Activated CD4-positive, alpha-beta T cell treated with anti-CD3 and anti-CD28 coated beads, Interleukin-2, amount 10 ng/mL, durations not matched to agents 24 days and 14 days (primary cell): ENCODE results near the gene SLC38A3. TPM values are rescaled to one million over a fixed set of nuclear protein-coding genes. Genes with fewer than 3 reads are reported as not detected.

ENCODE experiments used
- DNase-seq: peaks from one replicate; pipeline ENCODE4 v3.0.0; 2022
- H3K27ac Mint-ChIP-seq: one replicate; pipeline ENCODE4 v1.8.0; 2022; ENCODE audit warnings: mild to moderate bottlenecking, mixed read lengths
- H3K27me3 Mint-ChIP-seq: one replicate; pipeline ENCODE4 v1.8.0; 2022; ENCODE audit warnings: mixed read lengths
- H3K36me3 Mint-ChIP-seq: one replicate; pipeline ENCODE4 v1.8.0; 2022; ENCODE audit warnings: low read depth, mild to moderate bottlenecking, mixed read lengths
- H3K4me1 Mint-ChIP-seq: one replicate; pipeline ENCODE4 v1.8.0; 2021; ENCODE audit warnings: mixed read lengths
- H3K4me3 Mint-ChIP-seq: one replicate; pipeline ENCODE4 v1.8.0; 2022; ENCODE audit warnings: mild to moderate bottlenecking, moderate library complexity, mixed read lengths
- H3K9me3 Mint-ChIP-seq: one replicate; pipeline ENCODE4 v1.8.0; 2021; ENCODE audit warnings: mixed read lengths
- intact Hi-C: fragments of 100-400 bp; cut with micrococcal nuclease; formaldehyde crosslinking; loops from one replicate; pipeline ENCODE4 v1.15.1; 2023
- total RNA-seq: library from RNA; stranded (reverse); gene quantifications from 2 replicates; pipeline ENCODE4 v1.2.3, GENCODE V29; 2022

SLC38A3 gene
- not detected in 2 replicates for total RNA-seq

DNA sequence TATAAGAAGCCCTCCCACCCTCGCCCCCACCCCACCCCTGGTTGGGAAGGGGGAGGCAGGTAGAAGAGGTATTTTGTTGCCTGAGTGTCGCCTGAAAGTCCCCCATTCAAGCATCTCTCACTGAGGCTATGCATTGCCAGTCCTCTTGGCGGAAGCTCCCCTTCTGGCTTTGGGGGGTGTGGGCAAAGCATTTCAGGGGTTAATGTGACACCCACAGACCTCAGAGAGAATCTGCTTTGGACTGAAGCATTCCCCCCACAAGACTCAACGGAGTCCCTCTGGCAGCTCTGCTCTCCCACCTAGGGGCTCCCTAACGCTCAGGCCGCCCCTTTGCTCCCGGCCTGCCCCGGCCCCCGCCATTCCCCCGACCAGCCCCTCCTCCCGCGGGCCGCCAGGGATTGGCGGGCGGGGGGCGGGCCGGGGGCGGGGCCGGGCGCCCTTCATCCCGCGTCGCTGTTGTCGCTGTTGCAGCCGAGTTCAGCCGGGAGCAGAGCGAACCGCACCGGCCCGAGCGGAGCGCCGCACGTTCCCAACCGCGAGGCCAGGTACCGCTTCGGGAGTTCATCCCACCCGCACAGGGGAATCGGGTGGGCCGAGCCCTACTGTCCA, at the start of gene SLC38A3:
TSS of gene SLC38A3 (plus strand) at position 468 of the 609 bp plus-strand sequence. CDS start 8,929 bp downstream, outside the sequence.
- Mint-ChIP-seq H3K27ac (no peak within 1 kb of the TSS), H3K4me1 (no peaks in the 10 kb centered on the region), H3K9me3 (no peaks in the 10 kb centered on the region), H3K36me3 (no peaks in the 10 kb centered on the region), H3K27me3 (peaks cover 42% of the 10 kb centered on the region), H3K4me3 (no peak within 1 kb of the TSS)
- intact Hi-C loops = no loop called here
- DNase-seq = peak; percentile 67

DNA sequence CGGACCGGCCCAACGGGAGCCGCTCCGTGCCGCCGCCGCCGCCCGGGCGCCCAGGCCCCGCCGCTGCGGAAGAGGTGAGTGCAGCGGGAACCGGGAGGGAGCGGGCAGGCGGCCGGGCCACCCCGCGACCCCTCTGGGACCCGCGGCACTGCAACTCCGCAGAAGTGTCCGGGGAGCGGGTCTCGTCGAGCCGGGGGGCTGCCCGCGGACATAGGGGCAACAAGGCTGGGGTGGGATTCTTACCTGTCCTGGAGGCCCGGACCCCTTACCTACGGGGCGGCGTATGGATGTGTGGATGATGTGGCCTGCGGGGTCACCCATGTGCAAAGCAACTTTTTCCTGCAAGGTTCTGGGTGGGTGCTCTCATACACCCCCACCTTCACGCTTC, 49.6 kb upstream of the SLC38A3 start:
- Mint-ChIP-seq H3K27me3 (peaks cover 49% of the 10 kb centered on the region), H3K4me1 (peaks cover 10% of the 10 kb centered on the region), H3K36me3 (no peaks in the 10 kb centered on the region), H3K27ac (no peak overlapping the region), H3K9me3 (no peaks in the 10 kb centered on the region), H3K4me3 (peak overlapping the region; percentile 67)
- intact Hi-C loops = no loop called here
- DNase-seq = no peak

DNA sequence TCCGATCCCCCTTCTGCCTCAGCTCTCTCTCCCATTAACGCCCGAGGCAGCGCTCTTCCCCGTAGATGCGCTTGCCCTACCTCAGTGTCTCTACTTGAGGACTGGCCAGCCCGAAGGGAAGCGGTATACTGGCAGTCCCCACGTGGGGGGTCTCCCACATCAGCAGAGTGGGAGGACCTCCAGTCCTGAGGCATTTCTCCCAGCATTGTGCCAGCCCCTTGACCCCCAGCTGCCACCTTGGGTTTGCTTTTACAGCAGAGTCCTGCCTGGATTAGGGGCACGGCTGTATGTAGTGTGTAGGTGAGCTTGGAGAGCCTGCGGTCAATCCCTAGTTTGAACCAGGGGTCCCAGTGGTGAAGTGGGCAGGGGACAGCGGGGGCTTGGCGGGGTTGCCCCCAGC, 49.2 kb upstream of the SLC38A3 start:
- Mint-ChIP-seq H3K4me1 (peaks cover 10% of the 10 kb centered on the region), H3K4me3 (peak overlapping the region; percentile 67), H3K9me3 (no peaks in the 10 kb centered on the region), H3K27me3 (peaks cover 47% of the 10 kb centered on the region), H3K36me3 (no peaks in the 10 kb centered on the region), H3K27ac (no peak overlapping the region)
- DNase-seq = no peak
- intact Hi-C loops = no loop called here

DNA sequence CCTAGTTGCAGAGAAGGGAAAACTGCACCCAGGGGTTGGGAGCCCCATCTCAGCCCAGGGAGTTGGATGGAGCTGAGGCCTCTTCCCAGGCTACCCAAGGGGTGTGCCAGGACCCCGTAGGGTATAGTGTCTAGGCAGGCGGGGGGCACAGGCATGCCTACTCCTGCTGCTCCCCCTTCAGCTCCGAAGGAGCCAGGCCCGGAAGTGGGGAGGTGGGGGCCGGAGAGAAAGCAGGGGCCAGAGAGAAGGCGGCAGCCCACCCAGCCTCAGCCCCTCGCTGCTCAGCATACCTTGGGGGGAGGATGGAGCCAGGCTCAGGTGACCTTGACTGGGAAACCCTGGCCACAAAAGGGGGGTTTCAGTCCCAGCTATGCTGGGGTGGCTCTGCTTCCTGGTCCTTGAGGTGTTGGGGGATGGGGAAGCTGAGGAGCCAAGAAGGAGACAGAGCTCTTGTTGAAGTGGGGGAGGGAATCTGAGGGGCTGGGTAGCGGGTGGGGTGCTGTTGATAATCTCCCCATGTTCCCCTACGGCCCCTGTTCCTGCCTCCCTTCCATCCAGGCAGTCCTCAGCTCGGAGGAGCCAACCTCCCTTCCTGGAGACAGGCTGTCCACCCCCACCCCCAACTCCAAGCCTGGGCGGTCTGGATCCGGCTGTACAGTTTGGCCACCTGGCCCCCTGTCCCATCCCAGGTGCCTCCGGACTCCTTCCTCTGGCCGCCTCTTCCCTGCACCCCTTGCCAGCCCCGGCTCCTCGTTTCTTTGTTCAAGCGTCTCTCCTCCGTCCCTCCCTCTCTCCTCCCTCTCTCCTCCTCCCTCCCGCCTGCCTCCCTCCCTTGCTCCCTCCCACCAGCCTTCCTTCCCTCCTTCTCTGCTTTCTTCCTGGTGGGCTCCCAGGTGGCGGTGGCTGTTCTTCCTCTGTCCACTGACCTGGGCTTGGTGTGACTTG, 48.2 kb upstream of the SLC38A3 start:
- Mint-ChIP-seq H3K27me3 (peaks cover 47% of the 10 kb centered on the region), H3K27ac (no peak overlapping the region), H3K36me3 (no peaks in the 10 kb centered on the region), H3K9me3 (no peaks in the 10 kb centered on the region), H3K4me3 (no peak overlapping the region), H3K4me1 (peaks cover 10% of the 10 kb centered on the region)
- no peak for DNase-seq
- intact Hi-C loops = no loop called here

DNA sequence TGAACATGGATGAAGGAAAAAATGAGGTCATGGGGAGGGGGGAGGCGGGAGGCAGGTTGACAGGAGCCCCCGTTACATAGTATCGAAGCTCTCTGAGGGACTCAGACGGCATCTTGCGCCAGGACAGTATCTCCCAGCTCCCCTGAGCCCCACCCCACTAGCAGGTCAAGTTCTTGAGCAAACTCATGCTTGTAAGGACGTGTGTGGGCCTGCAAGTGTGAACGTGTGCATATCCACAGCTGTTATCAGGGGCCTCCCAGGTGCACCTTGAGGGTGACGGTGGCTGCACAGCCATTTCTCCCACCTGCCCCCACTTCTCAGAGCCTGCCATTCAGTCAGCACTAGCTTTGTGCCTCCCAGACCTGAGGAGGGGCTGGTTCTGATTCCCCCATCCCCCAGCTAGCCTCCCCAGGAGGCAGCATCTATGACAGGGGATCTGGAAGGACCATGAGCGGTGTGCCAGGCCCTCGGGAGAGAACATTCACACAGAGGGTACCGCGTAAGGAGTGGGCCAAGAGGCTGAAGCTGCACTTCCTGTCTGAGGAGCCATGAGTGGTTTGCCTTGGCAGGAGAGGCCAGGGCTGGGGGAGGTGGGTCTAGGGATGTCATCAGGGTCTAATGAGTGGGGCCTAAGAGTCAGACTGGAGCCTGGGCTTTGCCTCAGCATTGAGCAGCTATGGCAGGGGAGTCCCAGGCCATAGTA, 47.1 kb upstream of the SLC38A3 start:
- Mint-ChIP-seq H3K27ac (no peak overlapping the region), H3K4me3 (no peak overlapping the region), H3K4me1 (peaks cover 10% of the 10 kb centered on the region), H3K36me3 (no peaks in the 10 kb centered on the region), H3K9me3 (no peaks in the 10 kb centered on the region), H3K27me3 (peaks cover 45% of the 10 kb centered on the region)
- intact Hi-C loops = no loop called here
- DNase-seq = no peak

DNA sequence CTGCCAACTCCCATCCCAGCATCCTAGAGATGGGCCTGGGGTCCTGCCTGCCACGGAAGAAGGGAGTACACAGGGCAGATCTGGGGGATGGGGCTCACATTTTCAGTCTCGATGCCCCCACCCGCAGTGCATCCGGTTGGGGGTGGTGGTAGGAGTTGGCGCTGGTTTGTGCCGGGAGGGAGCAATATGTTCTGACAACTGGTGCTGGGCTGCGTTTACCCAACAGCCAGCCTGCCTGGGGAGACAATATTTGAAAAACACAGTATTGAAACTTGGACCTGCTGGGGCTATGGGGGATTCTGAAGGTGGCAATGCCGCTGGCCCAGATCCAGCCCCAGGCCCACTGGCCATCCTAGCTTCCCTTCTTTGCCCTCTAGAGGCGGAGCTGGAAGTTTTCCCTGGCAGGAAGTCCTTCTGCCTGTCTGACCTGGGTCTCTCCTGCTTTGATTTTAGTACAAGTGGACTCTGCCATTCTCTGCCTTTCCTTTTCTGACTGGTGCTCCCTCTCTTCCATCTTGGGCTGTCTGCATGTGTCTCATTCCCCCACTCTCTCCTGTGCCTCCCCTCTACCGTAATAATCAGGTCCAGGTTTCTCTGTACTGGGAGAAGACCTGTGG, 46.4 kb upstream of the SLC38A3 start:
- Mint-ChIP-seq H3K4me1 (peaks cover 9% of the 10 kb centered on the region), H3K27me3 (peaks cover 38% of the 10 kb centered on the region), H3K9me3 (no peaks in the 10 kb centered on the region), H3K27ac (no peak overlapping the region), H3K36me3 (no peaks in the 10 kb centered on the region), H3K4me3 (no peak overlapping the region)
- DNase-seq = no peak
- intact Hi-C loops = no loop called here

DNA sequence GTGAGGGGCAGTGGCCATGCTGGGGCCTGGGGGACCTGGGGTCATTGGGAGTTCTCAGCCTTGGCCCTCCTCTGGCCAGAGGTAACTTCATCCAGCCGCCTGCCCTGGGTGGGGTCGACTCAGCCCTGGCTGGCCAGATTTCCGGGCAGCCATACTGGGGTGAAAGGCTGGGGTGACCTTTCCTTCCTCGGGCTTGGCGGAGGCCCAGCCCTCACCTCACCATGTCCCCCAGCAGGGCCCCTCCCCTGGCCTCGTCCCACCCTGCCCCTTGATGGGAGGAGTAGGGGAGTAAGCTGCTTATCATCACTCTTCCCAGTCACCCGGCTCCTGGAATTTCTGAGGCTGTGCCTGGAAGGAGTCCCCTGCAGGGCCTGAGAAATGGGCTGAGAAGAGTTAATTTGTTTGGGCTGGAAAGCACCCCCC, 44.5 kb upstream of the SLC38A3 start:
- peaks cover 35% of the 10 kb centered on the region for H3K27me3 Mint-ChIP-seq
- H3K4me3 Mint-ChIP-seq = no peak overlapping the region
- no peak overlapping the region for H3K27ac Mint-ChIP-seq
- no peaks in the 10 kb centered on the region for H3K36me3 Mint-ChIP-seq
- DNase-seq = no peak
- intact Hi-C loops = no loop called here
- H3K9me3 Mint-ChIP-seq = no peaks in the 10 kb centered on the region
- H3K4me1 Mint-ChIP-seq = peaks cover 3% of the 10 kb centered on the region

DNA sequence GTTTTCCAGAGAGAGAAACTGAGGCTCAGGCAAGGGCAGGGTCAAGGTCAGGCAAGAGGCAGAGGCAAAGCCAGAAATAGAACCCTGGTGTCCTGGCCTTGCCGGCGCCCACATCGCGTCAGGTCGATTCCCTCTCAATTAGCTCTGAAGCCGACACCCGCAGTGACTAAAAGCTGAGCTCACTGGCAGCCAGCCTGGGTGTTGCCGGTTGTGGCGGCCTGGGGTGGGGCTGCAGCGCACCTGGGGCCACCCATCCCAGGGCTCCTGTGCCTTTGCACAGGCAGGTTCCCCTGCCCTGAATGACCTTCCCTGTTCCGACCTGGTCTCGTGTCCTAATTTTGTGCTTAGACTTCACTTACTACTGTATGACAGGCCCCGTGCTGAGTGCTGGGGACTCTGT, 43.8 kb upstream of the SLC38A3 start:
- H3K4me3 Mint-ChIP-seq = no peak overlapping the region
- intact Hi-C loops = no loop called here
- H3K27ac Mint-ChIP-seq = no peak overlapping the region

DNA sequence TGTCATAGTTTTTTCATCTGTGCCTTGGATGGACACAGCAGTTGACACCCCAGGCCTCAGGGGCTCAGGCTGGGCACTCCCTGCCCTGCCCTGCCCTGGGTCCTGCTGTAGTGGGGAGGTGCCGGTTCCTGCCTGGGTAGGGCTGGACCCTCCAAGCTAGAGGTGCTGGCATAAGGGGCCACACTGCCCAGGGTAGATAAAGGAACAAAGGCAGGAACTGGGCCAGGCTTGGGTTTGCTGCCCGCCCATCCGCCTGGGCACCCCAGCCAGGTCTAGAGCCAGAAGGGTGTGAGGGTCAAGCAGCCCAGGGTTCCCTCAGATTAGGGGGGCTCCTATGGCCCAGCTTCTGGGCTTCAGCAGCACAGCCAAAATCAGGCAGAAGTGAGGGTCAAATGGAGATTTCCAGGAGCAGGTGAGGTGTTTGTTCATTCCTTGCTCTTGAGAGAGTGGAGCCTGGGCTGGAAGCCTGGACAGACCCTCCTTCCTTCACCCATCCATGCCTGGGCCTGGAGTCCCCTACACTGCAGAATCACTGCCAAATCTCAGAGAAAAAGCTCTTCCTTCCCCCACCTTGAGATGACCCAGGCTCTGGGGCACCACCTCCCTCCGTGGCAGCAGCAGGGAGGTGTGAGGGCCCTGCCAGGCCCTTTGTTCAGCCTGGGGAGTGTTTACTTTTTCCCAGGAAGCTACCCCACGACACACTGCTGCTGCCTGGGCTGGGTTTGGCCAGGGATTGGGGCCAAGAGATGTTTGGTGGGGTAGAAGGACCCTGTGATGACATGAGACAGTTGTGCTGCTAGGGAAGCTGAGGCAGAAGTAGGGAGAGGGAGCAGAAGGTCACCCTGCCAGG, 42.8 kb upstream of the SLC38A3 start:
- DNase-seq = no peak
- H3K27me3 Mint-ChIP-seq = peaks cover 19% of the 10 kb centered on the region
- no peak overlapping the region for H3K4me3 Mint-ChIP-seq
- H3K9me3 Mint-ChIP-seq = no peaks in the 10 kb centered on the region
- intact Hi-C loops = no loop called here
- no peaks in the 10 kb centered on the region for H3K36me3 Mint-ChIP-seq
- H3K27ac Mint-ChIP-seq = no peak overlapping the region
- H3K4me1 Mint-ChIP-seq = peaks cover 3% of the 10 kb centered on the region

More for the DNA sequence above, 43.8 kb upstream of the SLC38A3 start:
- peaks cover 3% of the 10 kb centered on the region for H3K4me1 Mint-ChIP-seq
- peaks cover 27% of the 10 kb centered on the region for H3K27me3 Mint-ChIP-seq
- no peak for DNase-seq
- no peaks in the 10 kb centered on the region for H3K36me3 Mint-ChIP-seq
- no peaks in the 10 kb centered on the region for H3K9me3 Mint-ChIP-seq

DNA sequence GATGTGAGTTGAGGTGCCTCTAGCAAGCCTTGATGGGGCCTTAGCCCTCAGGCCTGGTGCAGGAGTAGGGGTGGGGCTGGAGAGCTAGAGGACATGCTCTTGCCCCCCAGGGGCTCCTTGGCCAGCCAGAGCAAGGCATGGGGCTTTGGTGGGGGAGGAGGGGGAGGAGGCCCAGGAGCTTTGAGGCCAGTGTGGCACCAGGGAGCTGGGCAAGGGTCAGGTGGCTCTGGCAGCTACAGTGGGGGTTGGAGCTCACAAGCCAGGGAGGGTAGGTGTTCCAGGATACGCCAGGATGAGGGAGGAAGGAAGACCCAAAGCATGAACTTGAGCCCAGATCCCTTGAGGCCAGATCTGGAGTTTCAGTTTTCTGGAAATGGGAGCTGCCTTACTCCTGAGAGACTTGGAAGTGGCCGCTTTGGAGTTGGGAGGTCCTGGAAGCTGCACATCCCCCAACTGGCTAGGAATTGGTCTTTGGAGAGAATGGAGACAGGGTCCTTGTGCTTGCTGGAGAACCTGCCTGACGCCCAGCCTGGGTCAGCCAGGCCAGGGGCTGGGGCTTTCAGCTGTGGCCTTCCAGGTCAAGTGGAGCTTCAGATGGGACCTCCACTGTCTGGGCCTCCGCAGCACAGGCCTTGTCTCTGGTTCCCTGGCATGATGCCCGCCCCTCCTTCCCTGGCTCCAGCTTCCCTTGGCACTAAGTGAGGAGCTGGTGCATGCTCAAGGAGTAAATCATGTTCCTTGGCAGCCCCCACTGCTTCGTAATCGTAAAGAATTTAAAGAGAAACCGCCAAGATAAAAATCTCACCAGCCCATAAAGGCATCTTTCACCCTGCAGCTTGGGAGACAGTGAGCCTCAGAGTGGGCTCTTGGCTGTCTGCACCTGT, 41.3 kb upstream of the SLC38A3 start:
- intact Hi-C loops = no loop called here
- no peak overlapping the region for H3K27ac Mint-ChIP-seq
- no peak for DNase-seq
- no peaks in the 10 kb centered on the region for H3K4me1 Mint-ChIP-seq
- H3K36me3 Mint-ChIP-seq = no peaks in the 10 kb centered on the region
- H3K27me3 Mint-ChIP-seq = peaks cover 6% of the 10 kb centered on the region
- no peaks in the 10 kb centered on the region for H3K9me3 Mint-ChIP-seq
- no peak overlapping the region for H3K4me3 Mint-ChIP-seq

DNA sequence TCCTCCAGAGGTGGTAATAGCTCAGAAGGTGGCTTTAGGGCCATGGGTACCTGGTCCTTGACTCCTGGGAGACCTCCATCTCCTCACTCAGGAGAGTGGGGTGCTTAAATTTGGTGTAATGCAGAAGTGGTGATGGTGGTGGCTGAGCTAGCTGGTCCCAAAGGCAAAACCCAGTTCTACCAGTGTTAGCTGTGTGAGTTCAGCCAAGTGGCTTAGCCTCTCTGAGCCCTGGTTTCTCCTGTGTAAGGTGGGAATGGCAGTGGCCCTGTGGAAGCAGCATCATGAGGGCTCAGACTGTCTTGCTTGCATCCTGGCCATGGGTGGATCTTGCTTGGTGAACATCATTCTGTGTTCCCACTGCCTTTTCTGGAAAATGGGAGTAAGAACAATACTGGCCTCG, 40.6 kb upstream of the SLC38A3 start:
- peaks cover 4% of the 10 kb centered on the region for H3K27me3 Mint-ChIP-seq
- H3K4me1 Mint-ChIP-seq = no peaks in the 10 kb centered on the region
- no peak for DNase-seq
- H3K4me3 Mint-ChIP-seq = no peak overlapping the region
- H3K36me3 Mint-ChIP-seq = no peaks in the 10 kb centered on the region
- H3K9me3 Mint-ChIP-seq = no peaks in the 10 kb centered on the region
- intact Hi-C loops = no loop called here
- no peak overlapping the region for H3K27ac Mint-ChIP-seq
